ENCODE data around the gene CBR1. TPM values are rescaled to one million over a fixed set of nuclear protein-coding genes. Genes with fewer than 3 reads are reported as not detected.

Gene CBR1
- total and polyA plus RNA-seq, 2 experiments from 2014 or later = 151 to 179 TPM

DNA sequence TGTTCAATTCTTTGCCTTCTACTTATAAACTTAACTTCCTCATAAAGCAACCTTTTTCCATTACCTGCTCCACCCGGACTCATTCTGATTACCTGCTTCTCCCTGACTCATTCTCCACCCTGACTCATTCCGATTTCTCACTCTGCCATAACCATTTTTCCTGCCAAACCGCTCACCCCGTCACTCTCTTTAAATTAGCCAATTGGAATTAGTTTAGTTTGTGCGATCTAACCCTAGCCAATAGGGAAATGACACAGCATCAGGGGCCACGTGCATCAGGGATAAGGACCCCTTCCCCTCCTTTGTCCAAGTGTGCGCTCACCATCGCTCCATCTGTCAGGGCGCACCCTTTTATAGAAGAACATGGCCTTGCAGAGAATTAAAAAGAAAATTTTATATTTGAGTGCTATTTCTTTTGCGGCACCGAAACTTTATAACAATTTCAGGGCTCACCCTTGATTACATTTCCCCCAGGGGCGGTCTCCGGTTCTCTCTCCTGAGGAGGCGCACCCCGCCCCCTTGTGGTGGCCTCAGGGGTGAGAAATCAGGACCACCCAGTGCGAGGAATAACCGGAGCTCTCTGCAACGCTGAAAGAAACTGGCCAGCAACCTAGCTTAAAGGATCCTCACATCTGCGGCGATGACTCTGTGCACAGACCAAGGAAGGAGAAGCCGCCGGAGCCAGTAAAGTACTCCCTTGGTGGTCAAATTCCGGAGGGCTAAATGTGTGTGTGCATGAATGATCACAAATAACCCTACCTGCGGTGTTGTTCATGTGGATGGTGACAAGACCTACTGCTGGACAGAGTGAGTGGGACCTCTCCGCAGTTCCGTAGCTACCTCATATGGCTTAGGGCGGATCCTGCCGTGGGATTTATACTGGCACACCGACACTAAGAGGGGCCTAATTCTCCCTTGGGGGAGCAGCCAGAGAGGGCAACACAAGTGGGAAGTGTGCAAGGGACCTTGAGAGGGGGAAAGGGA is 34.8 kb downstream of the CBR1 start:
- Histone ChIP-seq H3K9me2 (ENCODE audit: insufficient read depth) (no peaks in the 10 kb centered on the region), H3K36me3 (ENCODE audit: low read depth) (no peaks in the 10 kb centered on the region), H3K79me2 (ENCODE audit: insufficient read depth) (no peaks in the 10 kb centered on the region), H3K4me2 (ENCODE audit: unreplicated experiment) (no peak overlapping the region), H2AFZ (no peak overlapping the region), H3K4me3 (no peak overlapping the region), H3K27ac (no peak overlapping the region), H3K27me3 (replicated peaks; ENCODE audit: insufficient read depth) (0 out of 2 replicates have a peak, but pooled peaks cover 3% of the 10 kb centered on the region), H3K4me1 (ENCODE audit: insufficient read depth) (no peaks in the 10 kb centered on the region), H3K9me3 (ENCODE audit: low read depth) (no peaks in the 10 kb centered on the region), H3K9ac (no peak overlapping the region), H4K20me1 (ENCODE audit: insufficient read depth) (no peaks in the 10 kb centered on the region), H3F3A (ENCODE audit: insufficient read depth) (no peaks in the 10 kb centered on the region)
- TF ChIP-seq EZH2 (IDR thresholded peaks at IDR 0.05; ENCODE audit: insufficient read depth, poor library complexity, severe bottlenecking) (no peak), EZH2phosphoT487 (IDR thresholded peaks at IDR 0.05; ENCODE audit: insufficient read depth, low read depth) (no peak)
- peak; percentile 21 for DNase-seq
- WGBS, 2 experiments (ENCODE audit: low coverage in 1 of 2, low lambda C conversion rate in 2 of 2, missing lambda C conversion rate in 2 of 2) = 52 to 60% methylated on average over 29 of the region's 29 CpGs
- in situ Hi-C loops (cut with MboI) = no loop called here

DNA sequence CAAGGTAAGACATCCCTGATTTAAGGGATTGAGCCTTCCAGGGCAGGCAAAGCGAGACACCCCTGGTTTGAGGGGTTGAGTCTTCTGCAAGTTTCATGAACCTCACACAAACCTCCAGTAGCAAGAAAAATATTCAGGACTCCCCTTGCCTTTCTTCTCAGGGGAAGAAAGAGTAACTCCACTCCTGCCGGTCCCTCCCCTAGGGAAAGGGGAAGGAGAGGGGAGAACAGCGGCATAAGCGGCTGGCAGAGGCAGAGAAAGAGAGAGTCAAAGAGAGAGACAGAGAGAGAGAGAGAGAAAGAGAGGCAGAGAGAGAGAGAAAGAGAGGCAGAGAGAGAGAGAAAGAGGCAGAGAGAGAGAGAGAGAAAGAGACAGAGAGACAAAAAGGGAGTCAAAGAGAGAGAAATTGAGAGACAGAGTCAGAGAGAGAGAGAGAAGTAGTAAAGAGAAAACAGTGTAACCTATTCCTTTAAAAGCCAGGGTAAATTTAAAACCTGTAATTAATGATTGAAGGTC is 35.6 kb downstream of the CBR1 start:
- no peaks in the 10 kb centered on the region for H3K9me3 ChIP-seq (ENCODE audit: low read depth)
- no peaks in the 10 kb centered on the region for H3K79me2 ChIP-seq (ENCODE audit: insufficient read depth)
- no peaks in the 10 kb centered on the region for H3F3A ChIP-seq (ENCODE audit: insufficient read depth)
- TF ChIP-seq EZH2phosphoT487 (IDR thresholded peaks at IDR 0.05; ENCODE audit: insufficient read depth, low read depth) = no peak
- TF ChIP-seq EZH2 (IDR thresholded peaks at IDR 0.05; ENCODE audit: insufficient read depth, poor library complexity, severe bottlenecking) = no peak
- no peaks in the 10 kb centered on the region for H3K9me2 ChIP-seq (ENCODE audit: insufficient read depth)
- H2AFZ ChIP-seq = no peak overlapping the region
- no peak overlapping the region for H3K4me3 ChIP-seq
- 0 out of 2 replicates have a peak, but pooled peaks cover 3% of the 10 kb centered on the region for H3K27me3 ChIP-seq (replicated peaks; ENCODE audit: insufficient read depth)
- H3K27ac ChIP-seq = no peak overlapping the region
- H4K20me1 ChIP-seq (ENCODE audit: insufficient read depth) = no peaks in the 10 kb centered on the region
- no peak for DNase-seq
- in situ Hi-C loops (cut with MboI) = no loop called here
- no peaks in the 10 kb centered on the region for H3K36me3 ChIP-seq (ENCODE audit: low read depth)
- no peak overlapping the region for H3K9ac ChIP-seq
- no peaks in the 10 kb centered on the region for H3K4me1 ChIP-seq (ENCODE audit: insufficient read depth)
- no peak overlapping the region for H3K4me2 ChIP-seq (ENCODE audit: unreplicated experiment)
- WGBS, 2 experiments (ENCODE audit: low coverage in 1 of 2, low lambda C conversion rate in 2 of 2, missing lambda C conversion rate in 2 of 2) = 95% methylated on average over 4 of the region's 4 CpGs

DNA sequence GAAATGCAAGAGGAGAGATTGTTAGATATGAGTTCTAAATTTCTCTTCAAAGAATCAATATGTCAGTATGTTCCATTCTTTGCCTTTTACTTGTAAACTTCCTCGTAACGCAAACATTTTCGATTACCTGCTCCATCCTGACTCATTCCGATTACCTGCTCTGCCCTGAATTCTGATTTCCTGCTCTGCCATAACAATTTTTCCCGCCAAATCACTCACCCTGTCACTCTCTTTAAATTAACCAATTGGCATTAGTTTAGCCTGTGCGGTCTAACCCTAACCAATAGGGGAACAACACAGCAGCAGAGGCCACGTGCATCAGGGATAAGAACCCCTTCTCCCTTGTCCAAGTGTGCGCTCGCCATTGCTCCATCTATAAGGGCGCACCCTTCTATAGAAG is 40.0 kb downstream of the CBR1 start:
- DNase-seq = no peak
- H3K79me2 ChIP-seq (ENCODE audit: insufficient read depth) = no peaks in the 10 kb centered on the region

DNA sequence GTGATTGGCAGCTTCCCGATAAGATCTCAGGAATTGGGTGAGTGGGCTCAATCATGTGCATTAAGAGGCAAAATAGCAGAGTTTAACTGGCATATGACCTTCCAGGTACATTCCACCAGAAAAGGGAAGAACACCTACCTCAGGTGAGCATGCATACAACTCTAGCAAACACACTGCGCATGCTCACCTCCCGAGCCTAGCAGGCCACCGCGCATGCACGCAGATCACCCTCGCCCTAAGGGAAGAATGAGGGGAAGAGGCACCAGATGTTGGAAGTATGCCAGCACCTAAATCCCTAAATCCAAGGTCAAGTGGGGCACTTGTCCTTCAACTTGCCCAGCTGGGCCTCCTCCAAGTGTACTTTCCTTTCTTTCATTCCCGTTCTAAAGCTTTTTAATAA is 41.4 kb downstream of the CBR1 start:
- H3K27ac ChIP-seq = no peak overlapping the region
- peaks cover 3% of the 10 kb centered on the region; the same call in 1 of the 2 replicates for H3K4me1 ChIP-seq (ENCODE audit: insufficient read depth)
- no peak for DNase-seq
- H4K20me1 ChIP-seq (ENCODE audit: insufficient read depth) = no peaks in the 10 kb centered on the region
- H3K27me3 ChIP-seq (replicated peaks; ENCODE audit: insufficient read depth) = no peaks in the 10 kb centered on the region
- H3K4me3 ChIP-seq = no peak overlapping the region
- no peaks in the 10 kb centered on the region for H3F3A ChIP-seq (ENCODE audit: insufficient read depth)
- no peaks in the 10 kb centered on the region for H3K9me3 ChIP-seq (ENCODE audit: low read depth)
- H3K9me2 ChIP-seq (ENCODE audit: insufficient read depth) = no peaks in the 10 kb centered on the region
- H3K79me2 ChIP-seq (ENCODE audit: insufficient read depth) = no peaks in the 10 kb centered on the region
- H3K4me2 ChIP-seq (ENCODE audit: unreplicated experiment) = no peak overlapping the region
- WGBS, 2 experiments (ENCODE audit: low coverage in 1 of 2, low lambda C conversion rate in 2 of 2, missing lambda C conversion rate in 2 of 2) = 90 to 91% methylated on average over 8 of the region's 8 CpGs
- TF ChIP-seq EZH2 (IDR thresholded peaks at IDR 0.05; ENCODE audit: insufficient read depth, poor library complexity, severe bottlenecking) = no peak
- TF ChIP-seq EZH2phosphoT487 (IDR thresholded peaks at IDR 0.05; ENCODE audit: insufficient read depth, low read depth) = no peak
- no peak overlapping the region for H2AFZ ChIP-seq
- in situ Hi-C loops (cut with MboI) = no loop called here
- H3K9ac ChIP-seq = no peak overlapping the region
- H3K36me3 ChIP-seq (ENCODE audit: low read depth) = no peaks in the 10 kb centered on the region

More for the DNA sequence above, 40.0 kb downstream of the CBR1 start:
- no peak for TF ChIP-seq EZH2phosphoT487 (IDR thresholded peaks at IDR 0.05; ENCODE audit: insufficient read depth, low read depth)
- 91% methylated on average over 10 of the region's 10 CpGs for WGBS, 2 experiments (ENCODE audit: low coverage in 1 of 2, low lambda C conversion rate in 2 of 2, missing lambda C conversion rate in 2 of 2)
- Histone ChIP-seq H3K4me1 (ENCODE audit: insufficient read depth) (peaks cover 3% of the 10 kb centered on the region; the same call in 1 of the 2 replicates), H3K4me2 (ENCODE audit: unreplicated experiment) (no peak overlapping the region), H3K9ac (no peak overlapping the region), H4K20me1 (ENCODE audit: insufficient read depth) (no peaks in the 10 kb centered on the region), H3K9me3 (ENCODE audit: low read depth) (no peaks in the 10 kb centered on the region), H3K27ac (no peak overlapping the region), H3K9me2 (ENCODE audit: insufficient read depth) (no peaks in the 10 kb centered on the region), H3K27me3 (replicated peaks; ENCODE audit: insufficient read depth) (0 out of 2 replicates have a peak, but pooled peaks cover 3% of the 10 kb centered on the region), H3F3A (ENCODE audit: insufficient read depth) (no peaks in the 10 kb centered on the region), H2AFZ (no peak overlapping the region), H3K4me3 (no peak overlapping the region), H3K36me3 (ENCODE audit: low read depth) (no peaks in the 10 kb centered on the region)
- in situ Hi-C loops (cut with MboI) = no loop called here
